Activated CD4-positive, alpha-beta memory T cell treated with anti-CD3 and anti-CD28 coated beads, Interleukin-2, amount 10 ng/mL, durations not matched to agents 7 days and 5 days (primary cell): ENCODE measurements around the gene TNFSF13. TPM values are rescaled to one million over a fixed set of nuclear protein-coding genes. Genes with fewer than 3 reads are reported as not detected.
A peak's percentile ranks its signal among the peaks of the same experiment; 100 is the strongest.

Experiments
- CTCF ChIA-PET: fragments of 350-600 bp; sonication (Branson Sonifier 250); formaldehyde crosslinking; loops from one replicate; lab custom pipeline; 2021; ENCODE audit warnings: antibody characterized with exemption, inconsistent platforms; lab: Charles Lee
- POLR2A ChIA-PET: fragments of 350-600 bp; sonication (Branson Sonifier 250); formaldehyde crosslinking; loops from one replicate; lab custom pipeline; 2021; ENCODE audit warnings: antibody characterized with exemption; lab: Charles Lee
- DNase-seq: peaks from one replicate; pipeline ENCODE4 v3.0.0-alpha.2; 2020
- H3K27ac Mint-ChIP-seq: one replicate; pipeline ENCODE4 v1.8.0; 2021; ENCODE audit warnings: mild to moderate bottlenecking, mixed read lengths
- H3K27me3 Mint-ChIP-seq: one replicate; pipeline ENCODE4 v1.8.0; 2021; ENCODE audit warnings: mixed read lengths
- H3K36me3 Mint-ChIP-seq: one replicate; pipeline ENCODE4 v1.8.0; 2021; ENCODE audit warnings: low read depth, mixed read lengths
- H3K4me1 Mint-ChIP-seq: one replicate; pipeline ENCODE4 v1.8.0; 2021; ENCODE audit warnings: mixed read lengths
- H3K4me3 Mint-ChIP-seq: one replicate; pipeline ENCODE4 v1.8.0; 2021; ENCODE audit warnings: mild to moderate bottlenecking, mixed read lengths
- H3K9me3 Mint-ChIP-seq: one replicate; pipeline ENCODE4 v1.8.0; 2021; ENCODE audit warnings: mixed read lengths
- total RNA-seq, 2 experiments: library from RNA; stranded (reverse); gene quantifications; one replicate each; pipeline ENCODE4 v1.2.3, GENCODE V29; 2021

The TNFSF13 gene
- total RNA-seq, 2 experiments from 2014 or later: 1.8 to 2.0 TPM

DNA sequence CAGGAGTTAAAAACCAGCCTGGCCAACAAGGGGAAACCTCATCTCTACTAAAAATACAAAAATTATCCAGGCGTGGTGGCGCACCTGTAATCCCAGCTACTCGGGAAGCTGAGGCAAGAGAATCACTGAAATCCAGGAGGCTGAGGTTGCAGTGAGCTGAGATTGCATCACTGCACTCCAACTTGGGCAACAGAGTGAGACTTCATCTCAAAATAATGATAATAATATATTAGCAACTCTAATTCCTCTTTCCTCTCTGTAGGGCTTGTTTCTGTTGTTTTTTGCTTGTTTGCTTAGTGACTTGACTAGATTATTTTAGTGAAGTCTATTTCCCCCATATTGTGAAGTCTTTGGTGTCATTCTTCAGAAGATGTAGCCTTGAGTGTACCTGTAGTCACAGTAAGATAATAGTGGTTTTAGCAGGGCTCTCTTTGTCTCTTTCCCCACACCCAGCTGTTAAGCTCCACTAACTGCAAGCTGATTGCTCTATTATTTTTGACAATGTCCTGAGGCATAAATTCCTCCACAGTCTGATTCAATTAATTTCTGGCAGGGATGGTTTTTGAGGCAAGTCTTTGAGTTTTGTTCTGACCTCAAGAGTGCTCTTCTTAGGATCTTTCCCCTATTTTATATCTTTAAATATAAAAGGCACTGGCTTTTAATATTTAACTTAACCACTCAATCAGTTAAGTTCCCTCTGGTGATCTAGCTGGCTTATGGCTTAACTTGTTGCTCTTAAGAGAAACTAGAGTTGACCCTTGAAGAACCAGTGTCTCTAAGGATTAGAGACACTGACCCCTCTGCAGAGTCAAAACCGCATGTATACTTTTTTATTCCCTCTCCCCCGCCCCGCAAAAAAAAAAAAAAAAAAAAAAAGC lies 28.3 kb upstream of the TNFSF13 start:
- CTCF ChIA-PET: interaction anchor here (0.7 to 3.6 kb wide), 2 partner anchors 13 to 31 kb away, joined by 3 to 13 read pairs; partner anchors contain the start of gene SENP3
- no peak overlapping the region for H3K4me3 Mint-ChIP-seq

DNA sequence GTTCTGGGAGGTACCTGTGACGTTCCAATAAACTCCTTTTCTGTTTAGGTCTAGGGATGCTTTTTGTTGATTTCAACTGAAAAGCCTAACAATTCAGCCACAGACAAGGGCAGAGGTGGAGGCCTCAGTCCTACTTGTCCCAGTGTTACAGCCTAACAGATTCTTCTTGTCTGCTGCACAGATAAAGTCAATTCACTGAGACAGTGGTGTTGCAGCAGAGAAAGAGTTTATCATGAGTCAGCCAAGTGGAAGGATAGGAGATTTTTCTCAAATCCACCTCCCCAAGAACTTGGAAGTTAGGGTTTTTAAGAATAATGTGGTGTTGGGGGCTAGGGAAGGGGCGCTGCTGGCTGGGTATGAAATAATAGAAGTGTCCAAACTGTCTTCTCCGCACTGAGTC lies 20.5 kb upstream of the TNFSF13 start:
- Mint-ChIP-seq H3K4me1 (no peaks in the 10 kb centered on the region), H3K36me3 (peaks cover 3% of the 10 kb centered on the region), H3K27me3 (peaks cover 6% of the 10 kb centered on the region), H3K4me3 (no peak overlapping the region), H3K27ac (no peak overlapping the region), H3K9me3 (peaks cover 13% of the 10 kb centered on the region)
- ChIA-PET POLR2A (no interaction called here), CTCF (interaction anchor here (0.5 kb wide), 1 partner anchor 196 kb away, joined by 3 read pairs; no protein-coding TSS in a partner anchor)
- DNase-seq: no peak

More for the DNA sequence above, 28.3 kb upstream of the TNFSF13 start:
- Mint-ChIP-seq H3K4me1 (no peaks in the 10 kb centered on the region), H3K27ac (no peak overlapping the region), H3K27me3 (peaks cover 5% of the 10 kb centered on the region), H3K9me3 (peaks cover 18% of the 10 kb centered on the region), H3K36me3 (peaks cover 3% of the 10 kb centered on the region)
- no peak for DNase-seq
- POLR2A ChIA-PET: interaction anchor here (1.2 kb wide), 1 partner anchor 30 kb away, joined by 3 read pairs; no protein-coding TSS in a partner anchor

DNA sequence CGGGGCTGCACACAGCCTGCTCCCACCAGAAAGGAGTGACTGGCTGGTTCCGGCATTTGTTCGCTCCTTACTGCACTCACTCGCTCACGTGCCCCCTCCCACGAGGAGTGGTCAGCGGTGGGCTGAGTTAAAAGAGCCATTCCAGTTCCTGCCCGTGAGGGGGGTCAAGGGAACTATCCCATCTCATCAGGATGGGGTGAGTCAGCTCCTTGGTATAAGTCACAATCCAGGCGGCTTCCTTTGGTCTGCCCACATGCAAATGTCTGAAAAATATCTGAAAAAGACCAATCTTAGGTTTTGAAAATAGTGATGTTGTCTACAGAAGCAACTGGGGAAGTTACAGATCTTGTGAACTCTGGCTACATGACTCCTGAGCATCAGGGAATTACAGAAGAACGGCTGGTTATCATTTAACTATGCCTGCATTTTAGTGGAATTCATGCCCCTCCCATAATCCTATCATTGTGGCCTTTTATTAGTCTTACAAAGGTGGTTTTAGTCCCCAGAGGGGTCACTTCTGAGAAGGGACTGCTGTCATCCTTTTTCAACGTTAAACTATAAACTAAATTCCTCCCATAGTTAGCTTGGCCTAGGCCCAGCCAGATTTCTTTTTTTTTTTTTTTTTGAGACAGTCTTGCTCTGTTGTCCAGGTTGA lies 19.5 kb upstream of the TNFSF13 start:
- Mint-ChIP-seq H3K36me3 (peaks cover 3% of the 10 kb centered on the region), H3K9me3 (peaks cover 13% of the 10 kb centered on the region), H3K4me1 (no peaks in the 10 kb centered on the region), H3K27ac (no peak overlapping the region), H3K4me3 (no peak overlapping the region), H3K27me3 (peaks cover 10% of the 10 kb centered on the region)
- CTCF ChIA-PET: interaction anchor here (1.1 kb wide), 1 partner anchor 22 kb away, joined by 3 read pairs; no protein-coding TSS in a partner anchor
- POLR2A ChIA-PET: no interaction called here
- no peak for DNase-seq

DNA sequence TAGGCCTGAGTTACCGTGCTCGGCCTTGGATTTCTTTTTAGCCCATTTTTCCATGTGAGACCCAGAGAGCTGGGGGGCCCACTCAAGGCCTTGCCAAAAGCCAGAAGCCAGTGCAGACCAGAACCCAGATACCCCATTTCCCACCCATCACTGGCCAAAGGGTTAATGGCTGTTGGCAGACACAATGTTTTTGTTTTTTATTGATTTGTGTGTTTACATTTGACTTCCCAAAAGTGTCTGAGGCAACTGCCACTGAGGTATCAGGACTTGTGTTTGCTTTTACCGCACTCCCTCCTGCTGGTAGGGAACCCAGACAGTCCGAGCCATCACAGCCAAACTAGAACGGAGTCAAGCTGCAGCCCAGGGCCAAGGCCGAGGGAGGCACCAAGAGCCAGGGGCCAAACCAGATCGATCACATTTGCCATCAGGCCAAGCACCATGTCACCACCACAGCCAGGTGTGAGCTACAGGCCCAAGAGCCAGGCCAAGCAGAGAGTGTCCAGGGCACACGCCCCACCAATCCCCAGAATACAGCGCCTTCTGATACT lies 17.4 kb upstream of the TNFSF13 start:
- Mint-ChIP-seq H3K4me3 (no peak overlapping the region), H3K36me3 (peaks cover 3% of the 10 kb centered on the region)
- POLR2A ChIA-PET: interaction anchor here (1.1 to 1.2 kb wide), 2 partner anchors 9 to 43 kb away, joined by 3 read pairs; partner anchors contain the start of gene MPDU1

DNA sequence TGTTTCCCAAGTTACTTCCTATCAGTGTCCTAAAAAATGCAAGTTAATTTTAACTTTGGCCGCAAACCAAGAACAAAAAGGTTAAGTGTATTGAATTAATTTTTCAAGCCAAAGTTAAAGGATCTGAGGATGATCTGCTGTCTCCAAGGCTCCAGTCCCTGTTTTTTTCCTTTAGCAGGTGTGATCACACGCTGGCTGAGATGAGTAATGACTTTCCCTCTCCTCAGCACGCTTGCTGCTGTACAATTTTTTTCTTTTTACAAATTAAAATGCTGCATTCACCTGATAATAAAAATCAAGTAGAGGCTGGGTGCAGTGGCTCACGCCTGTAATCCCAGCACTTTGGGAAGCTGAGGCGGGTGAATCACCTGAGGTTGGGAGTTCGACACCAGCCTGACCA lies 13.6 kb upstream of the TNFSF13 start:
- no peak overlapping the region for H3K27ac Mint-ChIP-seq
- H3K4me3 Mint-ChIP-seq: no peak overlapping the region
- peaks cover 11% of the 10 kb centered on the region for H3K36me3 Mint-ChIP-seq
- ChIA-PET POLR2A (no interaction called here), CTCF (interaction anchor here (0.6 to 5.0 kb wide), 3 partner anchors 16 to 109 kb away, joined by 3 to 32 read pairs (median 3); no protein-coding TSS in a partner anchor)
- peaks cover 5% of the 10 kb centered on the region for H3K27me3 Mint-ChIP-seq
- no peak for DNase-seq
- peaks cover 19% of the 10 kb centered on the region for H3K4me1 Mint-ChIP-seq
- no peaks in the 10 kb centered on the region for H3K9me3 Mint-ChIP-seq

More for the DNA sequence above, 17.4 kb upstream of the TNFSF13 start:
- Mint-ChIP-seq H3K27ac (no peak overlapping the region), H3K27me3 (peaks cover 5% of the 10 kb centered on the region), H3K9me3 (peaks cover 13% of the 10 kb centered on the region), H3K4me1 (no peaks in the 10 kb centered on the region)
- CTCF ChIA-PET: interaction anchor here (0.6 to 1.5 kb wide), 2 partner anchors 11 to 185 kb away, joined by 3 read pairs; no protein-coding TSS in a partner anchor
- no peak for DNase-seq

DNA sequence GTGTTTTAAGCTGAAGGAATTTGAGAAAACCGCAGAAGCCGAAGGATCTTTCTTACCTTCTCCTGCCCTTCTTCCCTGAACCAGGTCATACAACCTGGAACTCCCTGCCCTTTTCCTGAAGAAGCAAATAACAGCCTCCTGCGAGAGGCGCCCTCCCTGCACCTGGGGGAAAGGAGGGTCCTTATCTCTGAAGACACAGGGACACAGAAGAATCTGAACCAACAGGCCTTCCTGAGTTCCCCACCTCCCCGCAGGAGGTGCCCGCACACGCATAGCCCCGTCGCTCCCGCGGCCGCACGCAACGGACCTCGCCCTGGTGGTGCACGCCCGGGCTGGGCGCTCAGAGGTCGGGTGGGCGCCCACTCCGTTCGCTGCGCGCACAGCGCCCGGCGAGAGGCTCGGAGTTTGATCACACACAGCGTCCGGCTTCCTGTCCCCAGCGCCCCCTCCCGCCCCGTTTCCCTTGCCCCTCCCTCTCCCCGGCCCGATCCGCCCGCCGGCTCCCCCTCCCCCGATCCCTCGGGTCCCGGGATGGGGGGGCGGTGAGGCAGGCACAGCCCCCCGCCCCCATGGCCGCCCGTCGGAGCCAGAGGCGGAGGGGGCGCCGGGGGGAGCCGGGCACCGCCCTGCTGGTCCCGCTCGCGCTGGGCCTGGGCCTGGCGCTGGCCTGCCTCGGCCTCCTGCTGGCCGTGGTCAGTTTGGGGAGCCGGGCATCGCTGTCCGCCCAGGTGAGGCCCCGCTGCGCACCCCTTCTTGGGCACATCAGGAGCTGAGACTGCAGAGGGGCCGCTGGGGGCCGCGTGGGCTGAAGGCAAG lies 9.8 kb upstream of the TNFSF13 start, which contains the start of gene TNFSF12:
TSS of gene TNFSF12 (plus strand) at position 474 of the 816 bp plus-strand sequence. CDS start at position 570, 96 bp downstream.
- POLR2A ChIA-PET: interaction anchor here (0.7 to 4.1 kb wide), 11 partner anchors 9 to 138 kb away, joined by 3 to 24 read pairs (median 5); partner anchors contain the start of genes MPDU1, POLR2A, SENP3 and TP53
- DNase-seq: peak; percentile 73
- CTCF ChIA-PET: interaction anchor here (0.6 to 5.1 kb wide), 3 partner anchors 12 to 248 kb away, joined by 3 to 33 read pairs (median 32); partner anchors contain the start of gene SENP3
- Mint-ChIP-seq H3K27me3 (no peaks in the 10 kb centered on the region), H3K27ac (peak within 1 kb of the TSS; percentile 93), H3K9me3 (no peaks in the 10 kb centered on the region), H3K36me3 (peaks cover 41% of the 10 kb centered on the region), H3K4me1 (peaks cover 58% of the 10 kb centered on the region), H3K4me3 (peak within 1 kb of the TSS; percentile 99)

DNA sequence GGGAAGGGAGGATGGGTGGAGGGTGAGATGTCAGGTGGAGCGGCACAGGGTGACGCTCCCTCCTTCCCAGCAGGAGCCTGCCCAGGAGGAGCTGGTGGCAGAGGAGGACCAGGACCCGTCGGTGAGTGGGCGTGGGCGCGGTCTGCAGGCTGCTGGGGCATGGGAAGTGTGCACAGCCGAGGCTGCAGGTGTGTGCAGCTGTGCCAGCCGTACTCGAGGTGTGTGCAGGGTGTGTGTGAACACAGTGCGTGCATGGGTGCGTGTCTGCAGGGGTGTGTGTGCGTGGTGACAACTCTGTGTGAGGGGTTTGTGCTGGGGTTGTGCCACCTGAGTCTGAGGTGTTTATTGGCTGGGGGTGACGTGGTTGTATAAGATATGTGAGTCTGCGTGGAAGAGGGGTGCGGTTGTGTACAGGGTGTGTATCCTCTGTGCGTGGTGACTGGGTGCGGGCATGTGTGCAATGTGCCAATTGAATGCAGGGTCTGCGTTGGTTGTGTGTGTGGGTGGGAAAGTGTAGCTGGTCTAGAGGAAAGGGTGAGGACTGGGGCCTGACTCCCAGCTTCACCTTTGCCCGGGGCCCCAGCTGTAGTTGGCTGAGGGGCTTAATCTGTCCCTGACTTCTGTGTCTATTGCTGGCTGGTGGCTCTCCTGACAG lies 9.0 kb upstream of the TNFSF13 start:
- DNase-seq: peak; percentile 52
- Mint-ChIP-seq H3K4me3 (peak overlapping the region; percentile 99), H3K9me3 (no peaks in the 10 kb centered on the region), H3K4me1 (peaks cover 61% of the 10 kb centered on the region), H3K36me3 (peaks cover 45% of the 10 kb centered on the region), H3K27me3 (no peaks in the 10 kb centered on the region), H3K27ac (peak overlapping the region; percentile 93)
- CTCF ChIA-PET: interaction anchor here (1.1 to 5.1 kb wide), 3 partner anchors 11 to 35 kb away, joined by 5 to 33 read pairs (median 32); partner anchors contain the start of genes MPDU1 and SENP3
- POLR2A ChIA-PET: interaction anchor here (1.0 to 4.1 kb wide), 9 partner anchors 8 to 213 kb away, joined by 3 to 24 read pairs (median 4); partner anchors contain the start of genes ACAP1, MPDU1, POLR2A and SENP3

DNA sequence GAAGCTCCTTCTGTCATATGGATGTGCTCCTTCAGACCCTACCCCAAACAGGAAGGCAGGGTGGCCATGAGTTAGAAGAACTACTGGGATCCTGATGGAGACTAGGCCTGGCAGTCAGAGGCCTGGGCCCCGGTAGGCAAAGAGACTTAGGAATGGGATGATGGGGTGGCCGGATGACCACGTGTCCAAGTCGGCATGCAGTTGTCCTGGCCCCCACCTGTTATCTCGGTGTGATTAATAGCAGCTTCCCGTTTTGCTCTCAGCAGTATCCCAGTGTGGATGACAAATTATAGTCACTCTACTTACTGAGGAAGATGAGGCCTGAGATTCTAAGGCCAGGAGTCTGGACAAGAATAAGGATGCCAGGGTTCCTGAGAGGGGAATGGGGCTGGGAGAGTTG lies 8.2 kb upstream of the TNFSF13 start:
- no peak for DNase-seq
- POLR2A ChIA-PET: interaction anchor here (1.0 to 4.1 kb wide), 6 partner anchors 11 to 214 kb away, joined by 4 to 24 read pairs (median 12); partner anchors contain the start of genes ACAP1, MPDU1, POLR2A and SENP3
- Mint-ChIP-seq H3K36me3 (peaks cover 50% of the 10 kb centered on the region), H3K9me3 (no peaks in the 10 kb centered on the region), H3K4me3 (peak overlapping the region; percentile 99), H3K4me1 (peaks cover 68% of the 10 kb centered on the region), H3K27ac (peak overlapping the region; percentile 93), H3K27me3 (no peaks in the 10 kb centered on the region)
- CTCF ChIA-PET: interaction anchor here (0.5 to 5.1 kb wide), 3 partner anchors 8 to 34 kb away, joined by 3 to 33 read pairs (median 5); partner anchors contain the start of genes MPDU1 and SENP3

DNA sequence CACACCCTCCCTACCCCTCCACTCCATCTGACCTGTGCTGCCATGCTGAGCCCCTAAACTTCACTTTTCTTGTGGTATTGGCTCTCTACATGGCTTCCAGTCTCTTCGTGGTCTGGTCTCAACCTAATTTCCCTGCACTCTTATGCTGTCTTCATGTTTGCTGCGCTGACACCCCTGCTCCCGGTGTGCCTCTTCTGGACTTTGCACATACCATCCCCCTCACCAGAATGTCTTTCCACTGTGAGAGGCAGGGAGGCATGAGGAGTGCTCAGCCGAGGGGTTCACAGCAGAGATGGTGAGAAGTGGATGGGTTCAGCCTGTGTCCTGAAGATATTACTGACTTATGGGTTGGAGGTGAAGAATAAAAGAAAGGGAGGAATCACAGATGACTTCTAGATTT lies 7.2 kb upstream of the TNFSF13 start:
- H3K4me1 Mint-ChIP-seq: peaks cover 74% of the 10 kb centered on the region
- ChIA-PET POLR2A (interaction anchor here (1.6 to 2.9 kb wide), 4 partner anchors 10 to 38 kb away, joined by 4 to 21 read pairs (median 14); partner anchors contain the start of genes MPDU1 and SENP3), CTCF (interaction anchor here (2.5 to 2.7 kb wide), 2 partner anchors 9 to 38 kb away, joined by 16 to 20 read pairs; partner anchors contain the start of gene SENP3)
- peaks cover 52% of the 10 kb centered on the region for H3K36me3 Mint-ChIP-seq
- H3K27me3 Mint-ChIP-seq: no peaks in the 10 kb centered on the region
- DNase-seq: no peak
- H3K4me3 Mint-ChIP-seq: peak overlapping the region; percentile 31
- H3K27ac Mint-ChIP-seq: peak overlapping the region; percentile 95
- H3K9me3 Mint-ChIP-seq: no peaks in the 10 kb centered on the region

DNA sequence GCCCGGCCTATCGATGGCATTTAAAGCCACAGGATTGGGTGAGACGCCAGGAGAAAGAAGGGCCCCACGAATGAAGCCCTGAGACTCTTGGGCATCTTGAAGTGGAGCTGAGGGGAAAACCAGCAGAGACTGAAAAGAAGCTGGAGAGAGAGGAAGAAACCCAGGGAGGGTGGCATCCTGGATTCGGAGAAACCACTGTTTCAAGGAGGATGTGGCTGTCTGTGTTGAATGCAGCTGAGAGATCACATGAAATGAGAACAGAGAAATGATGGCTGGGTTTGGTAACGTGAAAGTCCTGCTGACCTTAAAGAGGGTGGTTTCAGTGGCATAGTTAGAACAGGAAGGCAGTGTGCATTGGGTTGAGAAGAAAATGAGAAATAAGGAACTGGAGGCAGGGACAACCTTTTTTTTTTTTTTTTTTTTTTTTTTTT lies 5.9 kb upstream of the TNFSF13 start:
- peak; percentile 74 for DNase-seq
- Mint-ChIP-seq H3K4me1 (peaks cover 75% of the 10 kb centered on the region), H3K36me3 (peaks cover 55% of the 10 kb centered on the region), H3K9me3 (no peaks in the 10 kb centered on the region), H3K27ac (peak overlapping the region; percentile 95), H3K4me3 (peak overlapping the region; percentile 68), H3K27me3 (no peaks in the 10 kb centered on the region)
- CTCF ChIA-PET: interaction anchor here (0.6 to 2.7 kb wide), 8 partner anchors 8 to 197 kb away, joined by 3 to 20 read pairs (median 3); partner anchors contain the start of genes SENP3, TMEM95 and ZBTB4
- POLR2A ChIA-PET: interaction anchor here (0.6 to 2.4 kb wide), 16 partner anchors 8 to 223 kb away, joined by 3 to 16 read pairs (median 4); partner anchors contain the start of genes ACAP1, MPDU1, POLR2A and SENP3
